HepG2 (cell line): ENCODE data around the gene PDGFRB. TPM values are rescaled to one million over a fixed set of nuclear protein-coding genes. Genes with fewer than 3 reads are reported as not detected.

Experiments
- ATAC-seq: fragments of 200-7000 bp; cut with Tn5 transposase; 3 replicates; pipeline ENCODE4 v1.9.1; 2020; ENCODE audit warnings: mild to moderate bottlenecking, moderate library complexity
- BruUV-seq: library from RNA; stranded (reverse); fragments of 400-500 nt; replicated peaks from 2 replicates; lab custom pipeline; 2021; lab: Mats Ljungman, UMichigan
- CTCF ChIA-PET: fragments of 300-600 bp; formaldehyde crosslinking; extraction: SDS; loops from one replicate; lab custom pipeline; 2021; ENCODE audit warnings: low total read pairs, inconsistent platforms, low intra/inter-chr PET ratio; lab: Yijun Ruan, JAX
- POLR2A ChIA-PET: fragments of 350-600 bp; sonication (Branson Sonifier 250); formaldehyde crosslinking; loops from one replicate; lab custom pipeline; 2020; ENCODE audit warnings: antibody characterized with exemption, inconsistent platforms; lab: Yijun Ruan, JAX
- DNase-seq: peaks from one replicate; pipeline ENCODE4 v3.0.0-alpha.2; 2015; ENCODE audit warnings: low spot score
- FAIRE-seq: peaks from 3 replicates; lab custom pipeline; 2011; peaks lifted over from hg19 to GRCh38; lab: Jason Lieb, UNC
- H2AFZ ChIP-seq: one replicate; pipeline ENCODE4 v1.6.1; 2011; ENCODE audit warnings: low read length, inconsistent platforms
- H3K27ac ChIP-seq: fragments of 300-600 bp; 3 replicates; pipeline ENCODE4 v1.8.0; 2011; ENCODE audit warnings: mixed run types, mild to moderate bottlenecking, mixed read lengths, low read length, inconsistent platforms; ENCODE audit not compliant: insufficient read depth; ENCODE audit errors: extremely low read length
- H3K27me3 ChIP-seq, 2 experiments: fragments of 200-600 bp in 1 of 2; 2 replicates in 1 of 2; 3 replicates in 1 of 2; pipeline versions ENCODE4 v1.6.0 to v1.8.0; 2011; ENCODE audit warnings: low read length in 2 of 2, mild to moderate bottlenecking in 2 of 2, moderate library complexity in 2 of 2, inconsistent platforms in 1 of 2; ENCODE audit not compliant: insufficient read depth in 2 of 2, control insufficient read depth in 1 of 2
- H3K36me3 ChIP-seq, 2 experiments: fragments of 200-600 bp in 1 of 2; replicated peaks in 1 of 2; 2 replicates in 1 of 2; 3 replicates in 1 of 2; pipeline versions ENCODE4 v1.5.1 to v1.8.0; 2011; ENCODE audit warnings: low read length in 2 of 2, inconsistent platforms in 1 of 2; ENCODE audit not compliant: insufficient read depth in 2 of 2, control insufficient read depth in 1 of 2
- H3K4me1 ChIP-seq: 2 replicates; pipeline ENCODE4 v1.5.1; 2012; ENCODE audit warnings: low read length, inconsistent platforms; ENCODE audit not compliant: insufficient read depth
- H3K4me2 ChIP-seq: 2 replicates; pipeline ENCODE4 v1.6.0; 2011; ENCODE audit warnings: low read depth, low read length, inconsistent platforms
- H3K4me3 ChIP-seq, 3 experiments: fragments of 200-600 bp in 1 of 3; sonication (generic), shearing (Covaris generic) in 1 of 3; replicated peaks in 1 of 3; 2 replicates each; pipeline ENCODE4 v1.5.1; 2011 to 2016; ENCODE audit warnings: low read length in 3 of 3, inconsistent platforms in 2 of 3, low read depth in 2 of 3, mild to moderate bottlenecking in 2 of 3, control low read depth in 1 of 3, mixed read lengths in 1 of 3; ENCODE audit not compliant: insufficient read depth in 1 of 3
- H3K79me2 ChIP-seq: one replicate; pipeline ENCODE4 v1.6.1; 2011; ENCODE audit warnings: low read length, inconsistent platforms; ENCODE audit not compliant: insufficient read depth
- H3K9ac ChIP-seq: 2 replicates; pipeline ENCODE4 v1.6.0; 2011; ENCODE audit warnings: mild to moderate bottlenecking, low read depth, low read length, inconsistent platforms; ENCODE audit not compliant: insufficient read depth
- H3K9me3 ChIP-seq: 2 replicates; pipeline ENCODE4 v1.5.1; 2012; ENCODE audit warnings: mild to moderate bottlenecking, low read length
- H4K20me1 ChIP-seq: 2 replicates; pipeline ENCODE4 v1.6.0; 2011; ENCODE audit warnings: inconsistent platforms, mild to moderate bottlenecking, low read length, moderate library complexity; ENCODE audit not compliant: insufficient read depth
- AKAP8 ChIP-seq: sonication (generic); formaldehyde crosslinking; IDR thresholded peaks from 2 replicates; pipeline ENCODE4 v1.5.1; 2020; ENCODE audit warnings: mild to moderate bottlenecking, missing genetic modification reagents
- CHD4 ChIP-seq: fragments of 200-600 bp; sonication (generic); IDR thresholded peaks from 2 replicates; pipeline ENCODE4 v1.7.0; 2017; ENCODE audit warnings: mild to moderate bottlenecking, low read length, borderline replicate concordance
- ELF1 ChIP-seq: sonication (generic); formaldehyde crosslinking; IDR thresholded peaks from 2 replicates; pipeline ENCODE4 v1.4.0; 2020; ENCODE audit warnings: missing genetic modification reagents
- FOXC1 ChIP-seq: sonication (generic); formaldehyde crosslinking; IDR thresholded peaks from 2 replicates; pipeline ENCODE4 v1.8.0; 2022; ENCODE audit warnings: mild to moderate bottlenecking, missing genetic modification reagents, borderline replicate concordance
- FOXK2 ChIP-seq: fragments of 450-650 bp; IDR thresholded peaks from 2 replicates; pipeline ENCODE4 v1.6.1; 2016
- GABPB1 ChIP-seq: IDR thresholded peaks from 2 replicates; pipeline ENCODE4 v1.6.1; 2016; ENCODE audit warnings: mild to moderate bottlenecking, missing genetic modification reagents, moderate library complexity, missing compliant biosample characterization
- KMT2B ChIP-seq: IDR thresholded peaks from 2 replicates; pipeline ENCODE4 v1.6.1; 2016; ENCODE audit warnings: missing genetic modification reagents, missing compliant biosample characterization
- NBN ChIP-seq: fragments of 450-650 bp; conservative IDR thresholded peaks from 2 replicates; pipeline ENCODE4 v1.6.1; 2017
- NR2F1 ChIP-seq, 2 experiments: fragments of 450-650 bp in 1 of 2; formaldehyde crosslinking in 1 of 2; IDR thresholded peaks; 2 replicates each; pipeline versions ENCODE4 v1.5.0 to v1.6.1; 2016 to 2020; ENCODE audit warnings: mild to moderate bottlenecking in 1 of 2, missing compliant biosample characterization in 1 of 2, missing genetic modification reagents in 1 of 2, moderate library complexity in 1 of 2
- PLRG1 ChIP-seq: fragments of 450-650 bp; conservative IDR thresholded peaks from 2 replicates; pipeline ENCODE4 v1.6.1; 2016
- RFX1 ChIP-seq: fragments of 450-650 bp; IDR thresholded peaks from 2 replicates; pipeline ENCODE4 v1.6.1; 2017
- ZC3H13 ChIP-seq: sonication (generic); formaldehyde crosslinking; IDR thresholded peaks from 2 replicates; pipeline ENCODE4 v1.8.1; 2023; ENCODE audit warnings: mild to moderate bottlenecking, missing genetic modification reagents, moderate library complexity
- ZFAT ChIP-seq: sonication (generic); formaldehyde crosslinking; conservative IDR thresholded peaks from 2 replicates; pipeline ENCODE4 v1.8.1; 2023; ENCODE audit warnings: missing genetic modification reagents, inconsistent platforms
- ZNF143 ChIP-seq: sonication (generic); formaldehyde crosslinking; IDR thresholded peaks from 2 replicates; pipeline ENCODE4 v1.4.0; 2020; ENCODE audit warnings: missing genetic modification reagents
- ZNF256 ChIP-seq: sonication (generic); formaldehyde crosslinking; conservative IDR thresholded peaks from 2 replicates; pipeline ENCODE4 v1.4.0; 2020; ENCODE audit warnings: missing genetic modification reagents
- ZNF326 ChIP-seq: sonication (generic); formaldehyde crosslinking; IDR thresholded peaks from 2 replicates; pipeline ENCODE4 v1.4.0; 2020; ENCODE audit warnings: missing genetic modification reagents, borderline replicate concordance
- ZNF839 ChIP-seq: sonication (generic); formaldehyde crosslinking; IDR thresholded peaks from 2 replicates; pipeline ENCODE4 v1.4.0; 2020; ENCODE audit warnings: missing genetic modification reagents, mild to moderate bottlenecking, borderline replicate concordance
- ZNF879 ChIP-seq: sonication (generic); formaldehyde crosslinking; IDR thresholded peaks from 2 replicates; pipeline ENCODE4 v1.8.1; 2023; ENCODE audit warnings: missing genetic modification reagents
- WGBS: methylation state at CpG from one replicate; pipeline ENCODE4 v1.1.6; 2017; ENCODE audit warnings: low lambda C conversion rate; 5-methylcytosine and 5-hydroxymethylcytosine counted together
- in situ Hi-C: cut with HindIII; loops from 2 replicates; pipeline ENCODE4 v1.10.0; 2017; ENCODE audit warnings: low pct_unique_long_range_greater_than_20kb; ENCODE audit not compliant: extremely low pct_ligation_motif_present
- intact Hi-C: fragments of 100-400 bp; cut with micrococcal nuclease; formaldehyde crosslinking; loops from one replicate; pipeline ENCODE4 v1.10.0; 2022; ENCODE audit not compliant: unreplicated experiment
- polyA plus RNA-seq, 8 experiments: library from polyadenylated mRNA; depleted of rRNA in 3 of 8; stranded (reverse) in 7 of 8; unstranded in 1 of 8; fragments of >200 nt; fragmentation: Illumina TruSeq in 4 of 8; extraction: Trizol in 4 of 8; gene quantifications; 2 replicates each; pipeline versions ENCODE4 v1.2.1 to v1.2.3, GENCODE V29; 2011 to 2016; ENCODE audit warnings: low read depth in 4 of 8, missing spikeins in 1 of 8, mixed read lengths in 1 of 8; ENCODE audit not compliant: insufficient read depth in 1 of 8
- total RNA-seq, 5 experiments: library from RNA; depleted of rRNA; stranded (reverse); fragments of >200 nt; fragmentation: Illumina TruSeq; extraction: Trizol; gene quantifications; 2 replicates each; pipeline ENCODE4 v1.2.3, GENCODE V29; 2016; ENCODE audit warnings: low read depth in 1 of 5

Gene PDGFRB
- total and polyA plus RNA-seq, 2 of the 13 experiments (the other 11 are each of a cell fraction or from before 2014, with no cell fraction given) = 4.0 to 21.0 TPM

DNA sequence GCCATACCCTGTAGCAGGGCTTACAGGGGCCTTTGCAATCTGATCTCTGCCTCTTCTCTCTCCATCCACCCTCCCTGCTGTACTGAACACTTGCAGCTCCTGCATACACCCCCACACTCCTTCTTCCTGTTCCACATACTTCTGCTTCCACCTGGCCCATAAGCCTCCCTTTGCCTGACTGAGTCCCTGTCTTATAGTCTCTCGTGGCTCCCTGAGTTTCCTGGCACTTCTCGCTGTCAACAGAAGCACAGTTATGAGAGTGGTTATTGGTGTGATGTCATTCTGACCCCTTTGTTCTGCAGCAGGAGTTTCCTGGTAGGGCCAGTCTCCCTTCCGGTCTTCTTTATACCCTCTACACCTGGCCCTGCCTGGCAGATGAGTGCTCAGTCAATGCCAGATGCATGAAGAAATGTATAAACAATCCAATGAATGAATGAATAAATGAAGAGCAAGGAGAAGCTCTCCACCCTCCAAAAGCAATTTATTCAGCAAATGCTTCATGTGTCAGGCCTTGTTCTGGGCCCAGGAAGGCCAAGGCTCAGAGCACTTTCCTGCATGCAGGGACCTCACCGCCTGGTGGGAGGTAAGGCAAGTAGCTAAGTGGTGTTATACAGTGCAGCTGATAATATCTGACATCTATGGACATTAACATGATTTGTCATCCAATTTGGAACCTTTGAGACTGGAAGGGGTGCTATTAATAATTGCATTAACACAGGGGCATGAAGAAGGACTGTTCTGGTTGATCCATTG is 48.8 kb downstream of the PDGFRB start:
- TF ChIP-seq NBN = no peak
- TF ChIP-seq ZC3H13 (CRISPR knock-in tag) = no peak
- no peak for TF ChIP-seq RFX1
- TF ChIP-seq ZNF839 (CRISPR knock-in tag) = no peak
- TF ChIP-seq AKAP8 (CRISPR knock-in tag) = no peak
- no peak for TF ChIP-seq KMT2B (CRISPR knock-in tag)
- TF ChIP-seq NR2F1 (CRISPR knock-in tag; IDR thresholded peaks at IDR 0.05) = no peak
- TF ChIP-seq CHD4 = no peak
- no peak for TF ChIP-seq GABPB1
- TF ChIP-seq ZNF143 = no peak
- TF ChIP-seq ELF1 (CRISPR knock-in tag) = no peak
- TF ChIP-seq ZNF879 (CRISPR knock-in tag) = no peak
- TF ChIP-seq ZNF326 (CRISPR knock-in tag) = no peak
- no peak for TF ChIP-seq PLRG1
- no peak for TF ChIP-seq ZFAT (CRISPR knock-in tag)
- TF ChIP-seq ZNF256 (CRISPR knock-in tag) = no peak
- no peak for TF ChIP-seq FOXC1
- no peak for TF ChIP-seq FOXK2
- TF ChIP-seq, all 625 proteins: peak for 0
- H3K79me2 ChIP-seq = no peaks in the 10 kb centered on the region
- no peak overlapping the region for H3K4me2 ChIP-seq
- intact Hi-C loops (no loop called here), in situ Hi-C loops (no loop called here)
- H3K9me3 ChIP-seq = no peaks in the 10 kb centered on the region
- ATAC-seq (peak; percentile 63), FAIRE-seq (no peak), DNase-seq (no peak)
- POLR2A ChIA-PET = no interaction called here
- no peak overlapping the region for H2AFZ ChIP-seq
- H3K36me3 ChIP-seq = no peaks in the 10 kb centered on the region
- 39% methylated on average over 4 of the region's 4 CpGs for WGBS
- no TSS peak for BruUV-seq
- H3K9ac ChIP-seq = no peak overlapping the region
- H3K27me3 ChIP-seq = peaks cover 2 to 12% of the 10 kb centered on the region in 2 experiments; a peak in 2 of 5 replicates
- peaks cover 22% of the 10 kb centered on the region for H3K4me1 ChIP-seq
- H3K4me3 ChIP-seq = no peak overlapping the region
- H3K27ac ChIP-seq = no peak overlapping the region
- CTCF ChIA-PET = no interaction called here
- no peaks in the 10 kb centered on the region for H4K20me1 ChIP-seq
